ENCODE results near the gene SNCB.

- TF ChIP-seq, protein P1, sequence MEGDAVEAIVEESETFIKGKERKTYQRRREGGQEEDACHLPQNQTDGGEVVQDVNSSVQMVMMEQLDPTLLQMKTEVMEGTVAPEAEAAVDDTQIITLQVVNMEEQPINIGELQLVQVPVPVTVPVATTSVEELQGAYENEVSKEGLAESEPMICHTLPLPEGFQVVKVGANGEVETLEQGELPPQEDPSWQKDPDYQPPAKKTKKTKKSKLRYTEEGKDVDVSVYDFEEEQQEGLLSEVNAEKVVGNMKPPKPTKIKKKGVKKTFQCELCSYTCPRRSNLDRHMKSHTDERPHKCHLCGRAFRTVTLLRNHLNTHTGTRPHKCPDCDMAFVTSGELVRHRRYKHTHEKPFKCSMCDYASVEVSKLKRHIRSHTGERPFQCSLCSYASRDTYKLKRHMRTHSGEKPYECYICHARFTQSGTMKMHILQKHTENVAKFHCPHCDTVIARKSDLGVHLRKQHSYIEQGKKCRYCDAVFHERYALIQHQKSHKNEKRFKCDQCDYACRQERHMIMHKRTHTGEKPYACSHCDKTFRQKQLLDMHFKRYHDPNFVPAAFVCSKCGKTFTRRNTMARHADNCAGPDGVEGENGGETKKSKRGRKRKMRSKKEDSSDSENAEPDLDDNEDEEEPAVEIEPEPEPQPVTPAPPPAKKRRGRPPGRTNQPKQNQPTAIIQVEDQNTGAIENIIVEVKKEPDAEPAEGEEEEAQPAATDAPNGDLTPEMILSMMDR (IDR thresholded peaks at IDR 0.05) = no peak
- no peak for TF ChIP-seq POLR2AphosphoS5 (IDR thresholded peaks at IDR 0.05; ENCODE audit: low read depth, low read length)
- TF ChIP-seq FOXM1 (IDR thresholded peaks at IDR 0.05; ENCODE audit: low read depth) = no peak
- no peak for TF ChIP-seq TAF1 (IDR thresholded peaks at IDR 0.05; ENCODE audit: borderline replicate concordance, low read depth, low read length)
- TF ChIP-seq RXRA (IDR thresholded peaks at IDR 0.05; ENCODE audit: borderline replicate concordance, low read depth) = no peak
- TF ChIP-seq SIN3A (IDR thresholded peaks at IDR 0.05; ENCODE audit: borderline replicate concordance, low read depth, low read length) = no peak
- TF ChIP-seq RCOR1 (IDR thresholded peaks at IDR 0.05; ENCODE audit: low read length) = no peak
- no peak for TF ChIP-seq NFIC (IDR thresholded peaks at IDR 0.05; ENCODE audit: borderline replicate concordance)
- TF ChIP-seq, protein P2, sequence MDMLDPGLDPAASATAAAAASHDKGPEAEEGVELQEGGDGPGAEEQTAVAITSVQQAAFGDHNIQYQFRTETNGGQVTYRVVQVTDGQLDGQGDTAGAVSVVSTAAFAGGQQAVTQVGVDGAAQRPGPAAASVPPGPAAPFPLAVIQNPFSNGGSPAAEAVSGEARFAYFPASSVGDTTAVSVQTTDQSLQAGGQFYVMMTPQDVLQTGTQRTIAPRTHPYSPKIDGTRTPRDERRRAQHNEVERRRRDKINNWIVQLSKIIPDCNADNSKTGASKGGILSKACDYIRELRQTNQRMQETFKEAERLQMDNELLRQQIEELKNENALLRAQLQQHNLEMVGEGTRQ (IDR thresholded peaks at IDR 0.05; ENCODE audit: borderline replicate concordance, low read depth, low read length) = no peak
- TF ChIP-seq MAX (IDR thresholded peaks at IDR 0.05; ENCODE audit: low read depth) = no peak
- TF ChIP-seq MEF2A (IDR thresholded peaks at IDR 0.05; ENCODE audit: borderline replicate concordance, low read depth) = no peak
- no peak for TF ChIP-seq YY1 (IDR thresholded peaks at IDR 0.05; ENCODE audit: low read depth)
- no peak for TF ChIP-seq EP300 (IDR thresholded peaks at IDR 0.05; ENCODE audit: borderline replicate concordance in 1 of 2, low read depth in 1 of 2, low read length in 1 of 2)
Observed at GRCh38 chr5:176648474-176649194, 18.3 kb upstream of the SNCB start.
